ENCODE measurements around the gene IMP4.
"Not testable (repeated sequence)": the region's sequence is repeated elsewhere in the genome, so short reads cannot be mapped to it uniquely, and the experiment has no call there.

Gene IMP4, protein sequence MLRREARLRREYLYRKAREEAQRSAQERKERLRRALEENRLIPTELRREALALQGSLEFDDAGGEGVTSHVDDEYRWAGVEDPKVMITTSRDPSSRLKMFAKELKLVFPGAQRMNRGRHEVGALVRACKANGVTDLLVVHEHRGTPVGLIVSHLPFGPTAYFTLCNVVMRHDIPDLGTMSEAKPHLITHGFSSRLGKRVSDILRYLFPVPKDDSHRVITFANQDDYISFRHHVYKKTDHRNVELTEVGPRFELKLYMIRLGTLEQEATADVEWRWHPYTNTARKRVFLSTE

DNA sequence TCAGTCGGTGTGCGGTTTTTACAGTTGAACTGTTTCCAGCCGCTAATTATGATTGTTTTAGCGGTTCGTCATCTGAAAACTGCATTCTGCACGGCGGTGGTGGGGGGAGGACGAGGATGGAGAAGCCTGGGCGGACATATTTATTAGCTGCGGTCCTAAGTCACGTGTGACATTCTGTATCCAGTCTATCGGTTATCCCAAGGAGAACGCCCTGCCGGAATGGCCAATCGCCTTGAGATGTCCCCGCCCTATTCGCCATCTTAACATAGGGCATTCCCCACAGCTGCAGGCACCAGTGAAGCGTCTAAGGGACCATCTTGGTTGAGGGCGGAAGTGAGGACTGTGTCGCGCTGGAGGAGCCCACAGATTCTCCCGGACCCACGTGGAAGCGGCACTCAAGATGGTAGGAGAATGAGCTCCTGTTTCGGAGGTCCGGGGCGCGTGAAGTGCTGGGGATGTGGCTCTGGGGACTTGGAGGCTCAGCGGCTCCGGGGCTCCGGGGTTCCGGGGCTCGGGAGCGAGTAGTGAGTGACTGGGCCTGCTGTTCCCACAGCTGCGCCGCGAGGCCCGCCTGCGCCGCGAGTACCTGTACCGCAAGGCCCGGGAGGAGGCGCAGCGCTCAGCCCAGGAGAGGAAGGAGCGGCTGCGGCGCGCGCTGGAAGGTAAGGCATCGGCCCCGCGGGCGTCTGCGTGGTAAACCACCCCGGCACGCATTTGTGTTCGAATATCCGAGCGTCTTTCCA is at the start of gene IMP4:
Gene IMP4, plus strand, starts transcription at position 365 of the 743 bp plus-strand sequence. Its CDS starts 36 bp downstream, at position 401.
- DNase-seq (ENCODE audit: low spot score), result peak; percentile 88

DNA sequence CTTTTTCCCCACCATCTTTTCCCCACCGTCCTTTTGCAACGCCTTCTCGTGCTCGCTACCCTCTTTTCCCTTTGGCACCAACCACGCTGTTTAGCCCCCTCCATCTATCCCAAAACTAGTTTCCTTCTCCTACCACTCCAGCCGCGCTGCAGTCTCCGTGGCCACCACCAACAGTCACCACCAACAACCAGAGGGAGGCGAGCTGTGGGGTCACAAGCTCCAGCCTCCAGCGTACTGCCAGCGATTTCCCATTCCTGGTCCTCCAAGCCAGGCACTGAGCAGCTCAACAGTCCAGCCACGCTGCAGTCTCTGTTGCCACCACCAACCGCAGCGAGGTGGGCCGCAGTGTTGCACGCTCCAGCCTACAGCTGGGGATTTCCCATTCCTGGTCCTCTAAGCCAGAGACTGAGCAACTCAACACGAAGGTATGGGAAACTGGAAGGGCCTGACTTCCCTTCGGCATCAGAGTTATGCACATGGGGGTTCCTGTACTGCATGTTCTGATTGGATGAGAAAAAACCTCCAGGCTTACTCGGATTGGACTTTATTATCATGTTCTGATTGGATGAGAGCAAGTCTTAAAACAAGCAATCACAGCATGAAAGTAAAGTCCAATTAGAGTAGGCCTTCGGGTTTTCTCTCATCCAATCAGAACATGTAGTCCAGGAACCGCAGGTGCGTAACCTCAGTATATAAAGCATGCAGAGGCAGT is 42.3 kb upstream of the IMP4 start:
- no peak for DNase-seq (ENCODE audit: low spot score)

DNA sequence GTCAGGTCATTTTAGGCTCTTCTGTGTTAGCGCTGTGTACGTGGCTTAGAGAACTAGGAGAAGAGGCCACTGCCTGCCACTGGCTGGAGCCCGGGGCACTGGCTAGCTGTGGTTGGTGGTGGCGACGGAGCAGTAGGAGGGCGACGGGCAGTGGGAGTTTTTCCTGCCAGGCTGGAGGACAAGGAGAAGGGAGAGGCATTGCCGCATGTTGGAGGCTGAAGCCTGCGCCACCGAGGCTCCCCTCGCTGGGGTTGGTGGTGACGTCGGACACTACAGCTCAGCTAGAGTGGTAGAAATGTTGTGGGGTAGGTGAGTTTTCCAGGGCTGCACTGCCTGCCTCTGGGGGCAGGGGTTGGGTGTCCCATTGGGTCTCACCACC is 41.7 kb upstream of the IMP4 start:
- DNase-seq (ENCODE audit: low spot score), result no peak

DNA sequence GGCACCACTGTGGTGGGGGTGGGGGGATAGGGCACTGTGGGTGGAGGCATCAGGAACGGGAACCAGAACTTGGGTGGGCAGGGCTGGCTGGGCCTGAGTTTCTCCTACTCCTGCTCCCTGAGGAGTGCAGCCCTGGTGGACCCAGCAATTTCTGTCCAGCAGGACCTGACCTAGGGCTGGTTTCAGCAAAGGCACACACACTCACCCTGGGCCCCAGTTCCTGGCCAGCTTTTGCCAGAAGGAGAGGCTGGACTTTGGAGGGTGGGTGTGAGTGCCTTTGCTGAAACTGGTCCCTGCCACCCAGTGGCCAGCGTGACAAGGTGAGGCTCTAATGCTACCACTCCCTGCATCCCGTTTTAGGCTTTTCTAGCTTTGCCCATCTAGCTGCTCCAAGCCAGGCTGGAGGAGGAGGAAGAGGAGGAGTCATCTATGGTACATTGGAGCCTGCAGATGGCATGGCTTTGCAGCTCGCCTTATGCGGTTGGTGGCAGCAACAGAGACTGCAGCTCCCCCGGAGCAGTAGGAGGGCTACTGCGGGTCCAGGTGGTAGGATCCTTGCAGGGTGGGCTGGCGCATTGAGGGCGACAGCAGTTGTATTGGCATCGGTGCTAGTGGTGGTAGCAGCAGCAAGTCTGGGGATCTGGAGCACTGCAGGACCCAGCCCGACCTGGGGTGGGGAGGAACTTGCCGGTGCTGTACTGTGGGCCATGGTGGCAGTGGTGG is 40.4 kb upstream of the IMP4 start:
- no peak for DNase-seq (ENCODE audit: low spot score)

DNA sequence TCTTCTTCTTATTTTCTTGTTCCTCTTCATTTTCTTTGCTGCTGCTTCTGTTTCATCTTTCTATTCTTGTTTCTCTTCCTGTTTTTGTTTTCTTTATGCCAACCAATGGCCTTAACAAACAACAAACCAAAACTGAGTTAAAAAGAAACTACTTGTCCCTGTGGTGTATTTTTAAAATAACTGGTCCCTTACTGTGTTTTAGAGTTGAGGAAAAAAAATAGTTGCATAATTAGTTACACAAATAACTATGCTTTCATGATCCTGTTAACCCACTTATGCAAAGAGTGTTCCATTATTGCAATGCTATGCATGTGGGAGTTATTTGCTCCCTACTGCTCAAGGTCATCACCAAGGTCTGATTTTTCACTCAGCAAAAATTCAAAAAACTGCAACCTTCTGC is 39.5 kb upstream of the IMP4 start:
- no peak for DNase-seq (ENCODE audit: low spot score)

DNA sequence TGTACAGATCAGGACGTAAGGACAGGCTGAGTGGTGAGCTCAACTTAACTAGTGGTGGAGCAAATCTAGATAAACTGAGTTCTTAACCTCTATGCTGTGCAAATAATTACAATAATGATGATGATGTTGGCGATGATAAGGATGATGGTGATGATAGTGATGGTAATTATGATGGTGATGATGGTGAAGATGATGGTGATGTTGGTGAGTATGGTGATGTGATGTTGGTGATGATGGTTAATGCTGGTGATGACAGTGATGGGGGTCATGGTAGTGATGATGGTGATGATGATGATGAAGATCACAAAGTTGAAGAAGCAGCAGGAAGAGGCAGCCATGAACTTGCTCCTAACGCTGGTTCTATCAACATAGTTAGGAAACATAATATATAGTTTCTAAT is 38.0 kb upstream of the IMP4 start:
- no peak for DNase-seq (ENCODE audit: low spot score)

DNA sequence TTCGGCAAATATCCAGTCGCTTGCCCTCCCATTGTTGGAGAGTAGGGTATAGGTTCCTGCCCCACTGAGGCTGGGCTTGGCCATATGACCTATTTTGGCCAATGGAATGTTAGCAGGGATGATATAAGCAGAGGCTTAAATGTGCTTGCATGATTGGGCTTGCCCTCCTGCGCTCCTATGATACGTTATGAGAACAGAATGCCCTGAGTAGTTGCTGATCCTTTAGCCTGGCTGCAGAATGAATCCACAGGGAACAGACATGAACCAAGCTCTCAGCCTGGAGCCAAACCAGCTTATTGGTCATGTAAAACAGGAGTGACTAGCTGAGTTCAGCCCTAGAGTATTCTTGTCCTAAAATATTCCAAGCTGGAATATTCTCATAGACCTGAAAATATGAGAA is 34.8 kb upstream of the IMP4 start:
- DNase-seq (ENCODE audit: low spot score), result no peak

DNA sequence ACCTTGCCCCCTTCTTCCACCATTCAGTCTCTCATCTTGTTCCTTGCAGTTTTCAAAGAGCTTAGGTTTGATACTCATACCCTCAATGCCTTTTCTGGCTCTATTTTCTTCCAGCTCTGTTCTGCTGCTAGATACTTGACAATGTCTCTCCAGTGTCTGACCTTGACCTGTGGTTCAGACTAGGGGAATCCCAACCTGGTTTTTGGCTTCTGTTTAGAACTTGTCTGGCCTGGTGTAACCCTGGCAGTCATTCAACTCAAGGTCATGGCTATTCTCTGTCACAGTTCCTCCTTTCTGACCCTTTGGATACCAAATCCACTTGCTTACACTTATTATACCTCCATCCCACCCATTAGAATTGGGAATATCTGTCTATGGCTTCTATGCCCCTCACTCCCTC is 31.8 kb upstream of the IMP4 start:
- no peak for DNase-seq (ENCODE audit: low spot score)

DNA sequence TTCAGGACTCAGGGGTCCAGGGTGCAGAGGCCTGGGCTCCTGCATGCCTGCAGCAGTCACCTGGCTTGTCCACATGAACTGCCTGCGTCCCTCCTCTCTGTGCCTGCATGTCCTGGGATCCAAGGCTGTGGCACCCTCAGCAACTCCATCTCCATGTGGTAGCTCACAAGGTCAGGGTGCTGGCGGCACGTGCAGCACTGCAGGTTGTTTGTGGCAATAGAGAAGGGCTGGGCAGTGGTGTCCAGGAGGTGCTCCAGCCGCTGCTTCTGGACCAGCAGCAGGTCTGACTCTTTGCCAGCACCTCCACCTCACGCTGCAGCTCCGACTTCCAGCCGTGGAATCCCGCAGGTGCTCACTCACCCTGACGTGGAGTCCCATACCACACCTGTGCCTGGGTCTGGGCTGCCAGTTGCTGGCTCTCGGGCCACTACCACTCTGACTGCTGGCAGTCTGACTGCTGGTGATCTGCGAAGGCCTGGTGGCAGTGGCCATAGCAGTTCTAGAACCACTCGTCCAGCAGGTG is 28.8 kb upstream of the IMP4 start:
- no peak for DNase-seq (ENCODE audit: low spot score)

DNA sequence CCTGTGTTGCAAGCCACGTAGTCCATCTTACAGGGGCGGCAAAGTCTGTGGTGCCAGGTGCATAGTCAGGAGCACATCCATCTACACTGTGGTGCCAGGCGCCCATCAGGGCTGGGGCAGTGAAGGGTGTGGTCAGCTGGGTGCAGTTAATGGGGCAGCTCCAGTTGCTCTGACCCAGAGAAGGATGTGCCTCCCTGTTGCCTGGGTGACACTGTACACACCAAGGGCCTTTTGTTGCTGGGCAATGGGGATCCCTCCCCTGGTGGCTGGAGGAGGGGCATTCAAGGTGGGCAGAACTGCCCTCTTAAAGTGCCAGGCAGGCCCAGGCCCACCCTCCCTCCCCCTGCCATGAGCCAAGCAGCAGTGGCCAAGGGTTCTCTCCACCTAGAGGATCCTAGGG is 28.3 kb upstream of the IMP4 start:
- no peak for DNase-seq (ENCODE audit: low spot score)

DNA sequence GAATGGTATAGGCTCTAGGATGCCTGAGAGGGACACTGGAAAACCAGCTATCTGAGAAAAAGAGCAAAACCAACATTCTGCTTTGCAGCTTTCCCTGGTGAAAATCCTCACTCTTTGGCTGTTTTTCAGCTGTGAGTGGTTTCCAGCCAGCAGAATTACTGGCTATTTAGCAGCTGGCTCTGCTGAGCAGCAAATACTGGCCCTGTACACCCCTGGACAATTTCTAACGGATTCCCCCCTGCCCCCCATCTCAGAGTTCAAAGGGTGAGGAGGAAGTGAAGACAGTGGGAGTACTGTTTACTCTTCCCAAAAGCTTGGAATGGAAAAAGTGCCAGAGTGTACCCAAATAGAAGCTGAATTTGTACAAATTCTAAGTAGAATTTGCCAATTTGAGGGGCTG is 26.1 kb upstream of the IMP4 start:
- DNase-seq (ENCODE audit: low spot score), result no peak

DNA sequence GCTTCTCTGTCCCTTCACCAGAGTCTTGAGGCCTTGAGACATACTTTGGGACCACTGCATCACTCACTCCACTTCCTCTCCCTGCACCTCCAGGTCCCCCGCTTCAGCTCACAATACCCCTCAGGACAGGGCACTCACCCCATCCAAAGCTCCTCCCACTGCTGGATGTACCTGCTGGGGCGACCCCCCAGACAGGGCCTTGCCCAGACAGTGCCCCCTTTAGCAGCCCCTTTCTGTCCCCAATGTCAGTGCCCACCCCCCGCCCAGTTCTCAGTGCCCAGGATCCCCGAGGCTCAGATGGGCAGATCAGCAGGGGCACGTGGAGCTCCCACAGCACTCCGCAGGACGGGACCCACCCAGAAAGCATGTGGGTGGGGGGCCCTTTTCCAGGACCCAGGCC is 23.8 kb upstream of the IMP4 start:
- DNase-seq (ENCODE audit: low spot score), result no peak

DNA sequence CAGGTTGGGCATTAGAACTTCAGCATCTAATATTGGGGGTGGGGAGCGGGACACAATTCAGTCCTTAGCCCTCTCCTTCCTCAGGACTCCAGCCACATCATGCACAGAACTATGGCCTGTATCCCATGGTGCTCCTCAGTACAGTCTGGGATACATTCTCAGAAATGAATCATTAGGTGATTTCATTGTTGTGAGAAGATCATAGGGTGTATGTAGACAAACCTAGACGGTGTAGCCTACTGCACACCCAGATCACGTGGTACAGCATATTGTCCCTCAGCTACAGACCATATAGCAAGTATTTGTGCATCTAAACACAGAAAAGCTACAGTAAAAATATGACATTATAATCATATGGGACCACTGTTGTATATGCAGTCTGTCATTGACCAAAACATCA is 23.2 kb upstream of the IMP4 start:
- DNase-seq (ENCODE audit: low spot score), result no peak

DNA sequence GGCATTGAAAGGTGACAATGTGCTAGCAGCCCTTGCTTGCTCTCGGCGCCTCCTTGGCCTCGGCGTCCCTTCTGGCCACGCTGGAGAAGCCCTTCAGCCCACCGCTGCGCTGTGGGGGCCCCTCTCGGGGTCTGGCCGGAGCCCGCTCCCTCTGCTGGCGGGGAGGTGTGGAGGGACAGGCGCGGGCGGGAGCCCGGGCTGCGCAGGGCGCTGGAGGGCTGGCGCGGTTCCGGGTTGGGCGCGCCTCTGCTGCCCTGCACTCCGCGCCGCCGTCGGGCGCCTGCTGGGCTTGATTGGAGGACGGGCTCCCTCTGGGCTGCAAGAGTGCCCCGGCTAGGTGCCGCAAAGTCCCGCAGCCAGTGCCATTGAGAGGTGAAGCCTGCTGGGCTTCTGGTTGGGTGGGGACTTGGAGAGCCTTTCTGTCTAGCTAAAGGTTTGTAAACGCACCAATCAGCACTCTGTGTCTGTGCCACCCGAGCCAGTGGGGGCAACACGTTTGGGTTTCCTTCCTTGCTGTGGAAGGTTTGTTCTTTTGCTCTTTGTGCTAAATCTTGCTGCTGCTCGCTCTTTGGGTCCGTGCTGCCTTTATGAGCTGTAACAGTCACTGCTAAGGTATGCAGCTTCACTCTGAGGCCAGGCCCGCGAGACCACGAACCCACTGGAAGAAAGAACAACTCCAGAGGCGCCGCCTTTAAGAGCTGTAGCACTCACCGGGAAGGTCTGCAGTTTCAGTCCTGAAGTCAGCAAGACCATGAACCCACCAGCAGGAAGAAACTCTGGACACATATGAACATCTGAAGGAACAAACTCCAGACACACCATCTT is 14.8 kb upstream of the IMP4 start:
- DNase-seq (ENCODE audit: low spot score), result no peak

DNA sequence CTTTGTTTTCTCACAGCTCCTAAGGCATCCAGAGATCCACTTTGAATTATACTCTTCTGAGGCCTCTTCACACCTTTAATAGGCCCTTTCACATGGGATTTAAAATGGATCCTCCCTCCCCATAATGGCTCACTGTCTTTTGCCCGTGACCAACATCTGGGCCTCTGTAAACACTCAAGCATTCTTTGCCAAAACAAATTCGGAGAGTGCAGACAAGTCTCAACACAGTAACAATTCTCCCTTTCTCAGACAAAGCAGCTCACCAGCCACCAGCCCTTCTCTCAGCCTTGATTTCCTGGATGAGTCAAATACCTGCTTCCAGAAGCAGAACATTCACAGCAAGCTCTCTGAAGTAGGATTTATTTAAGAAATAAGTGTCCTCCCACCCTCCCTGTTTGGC is 14.0 kb upstream of the IMP4 start:
- DNase-seq (ENCODE audit: low spot score), result no peak

DNA sequence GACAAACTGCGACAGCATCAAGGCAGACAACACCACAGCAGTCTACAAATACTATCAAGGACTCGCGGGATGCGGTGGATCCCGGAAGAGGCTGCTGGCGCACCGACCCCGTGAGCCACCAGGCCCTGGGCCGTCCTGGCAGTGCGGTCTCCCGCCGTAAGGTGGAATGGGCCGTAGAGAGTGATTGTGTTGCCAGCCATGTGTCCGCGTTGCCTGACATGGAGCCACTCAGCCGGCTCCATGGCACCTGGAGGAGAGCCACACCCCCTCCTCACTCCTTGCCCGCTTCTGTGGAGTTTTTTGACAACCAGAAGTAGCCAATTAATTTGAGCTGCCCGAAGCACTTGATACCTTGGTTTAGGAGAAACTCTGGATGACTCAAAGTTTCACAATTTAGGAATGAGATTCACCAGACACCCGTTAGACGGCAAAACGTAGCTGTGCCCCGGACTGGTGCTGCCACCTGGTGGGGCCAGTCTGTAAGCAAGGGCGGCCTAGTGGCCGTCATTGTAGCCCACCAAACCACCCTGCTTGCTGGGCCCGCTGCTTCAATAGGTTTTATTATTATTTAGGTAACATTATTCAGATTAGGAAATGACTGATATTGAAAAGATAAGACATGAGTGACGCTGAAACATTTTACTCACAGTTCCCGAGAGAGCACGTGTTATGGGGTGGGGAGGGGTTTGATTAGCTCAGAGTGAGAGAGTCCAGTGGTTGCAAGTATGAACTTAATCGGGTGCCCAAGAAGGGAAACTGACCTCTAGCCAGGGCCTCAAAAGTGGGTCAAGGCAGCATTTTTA is 10.2 kb upstream of the IMP4 start:
- DNase-seq (ENCODE audit: low spot score), result peak; percentile 75

DNA sequence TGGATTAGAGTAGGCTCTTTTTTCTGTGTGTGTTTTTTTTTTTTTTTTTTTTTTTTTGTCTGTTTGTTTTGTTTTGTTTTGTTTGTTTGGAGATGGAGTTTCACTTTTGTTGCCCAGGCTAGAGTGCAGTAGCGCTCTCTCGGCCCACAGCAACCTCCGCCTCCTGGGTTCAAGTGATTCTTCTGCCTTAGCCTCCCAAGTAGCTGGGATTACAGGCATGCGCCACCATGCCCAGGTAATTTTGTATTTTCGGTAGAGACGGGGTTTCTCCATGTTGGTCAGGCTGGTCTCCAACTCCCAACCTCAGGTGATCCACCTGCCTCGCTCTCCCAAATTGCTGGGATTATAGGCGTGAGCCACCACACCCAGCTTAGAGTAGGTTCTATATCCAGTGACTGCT is 9.4 kb upstream of the IMP4 start:
- not testable (repeated sequence) for DNase-seq (ENCODE audit: low spot score)

DNA sequence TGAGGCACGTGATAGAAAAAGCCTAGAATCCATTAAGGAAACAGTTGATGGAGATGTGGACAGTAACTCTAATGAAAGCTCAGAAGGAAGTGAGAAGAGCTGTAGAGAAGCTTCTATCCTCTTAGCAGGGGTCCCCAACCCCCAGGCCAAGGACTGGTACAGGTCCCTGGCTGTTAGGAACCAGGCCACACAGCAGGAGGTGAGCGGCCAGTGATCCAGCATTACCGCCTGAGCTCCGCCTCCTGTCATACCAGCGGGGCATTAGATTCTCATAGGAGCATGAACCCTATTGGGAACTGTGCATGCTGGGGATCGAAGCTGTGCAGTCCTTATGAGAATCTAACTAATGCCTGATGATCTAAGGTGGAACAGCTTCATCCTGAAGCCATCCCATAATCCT is 8.7 kb upstream of the IMP4 start:
- DNase-seq (ENCODE audit: low spot score), result no peak

DNA sequence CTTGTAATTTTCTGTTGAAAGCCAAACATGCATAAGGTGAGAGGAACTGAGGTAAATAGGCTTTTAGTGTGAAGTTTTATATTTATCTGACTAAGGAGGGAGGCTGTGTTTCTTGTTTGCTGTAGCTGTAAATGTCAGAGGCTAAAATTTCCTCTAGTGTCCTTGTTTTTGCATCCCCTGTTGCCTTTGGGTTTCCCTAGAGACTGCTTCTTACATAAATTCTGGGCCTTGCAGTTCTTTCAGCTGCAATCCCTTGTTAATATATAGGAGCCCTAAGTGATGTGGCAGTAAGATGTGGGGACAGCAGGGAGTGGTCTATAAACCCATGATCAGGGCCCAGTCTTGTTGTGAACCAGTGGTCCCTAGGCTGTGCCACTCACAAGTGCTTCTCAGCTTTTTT is 7.5 kb upstream of the IMP4 start:
- no peak for DNase-seq (ENCODE audit: low spot score)

DNA sequence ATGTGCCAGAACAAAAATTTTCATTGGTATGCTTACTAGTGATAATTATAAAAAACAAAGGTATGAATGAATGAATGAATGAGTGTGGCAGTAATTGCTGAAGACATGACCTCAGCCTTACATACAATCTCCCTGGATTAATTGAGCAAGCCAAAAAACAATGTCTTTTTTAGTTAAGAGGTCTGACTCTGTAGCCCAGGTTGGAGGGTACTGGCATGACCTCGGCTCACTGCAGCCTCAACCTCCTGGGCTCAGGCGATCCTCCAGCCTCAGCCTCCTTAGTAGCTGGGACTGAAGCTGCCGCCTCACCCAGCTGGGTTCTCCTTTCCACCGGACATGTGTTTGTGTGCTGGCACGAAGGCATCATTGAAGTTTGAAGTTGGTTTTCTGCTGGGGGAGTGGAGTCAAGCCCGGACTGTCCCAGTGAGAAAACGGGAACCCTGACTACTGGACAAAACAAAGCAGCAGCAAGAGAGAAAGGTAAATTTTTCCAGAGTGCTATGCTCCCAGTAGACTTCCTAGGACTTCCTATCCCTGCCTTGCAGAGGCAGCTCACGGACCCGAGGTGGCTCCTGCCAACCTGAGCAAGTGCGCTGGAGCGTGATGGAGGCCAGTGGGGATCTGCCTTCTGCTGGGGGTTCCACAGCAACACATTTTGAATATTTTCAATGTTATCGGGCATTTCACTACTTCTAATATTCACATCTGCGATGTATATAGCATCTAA is 6.4 kb upstream of the IMP4 start:
- DNase-seq (ENCODE audit: low spot score), result no peak
